ENCODE data around the gene DLK2. TPM values are rescaled to one million over a fixed set of nuclear protein-coding genes. Genes with fewer than 3 reads are reported as not detected.

The DLK2 gene
- total RNA-seq, 1 donor from 2014 or later: 8.2 TPM

GRCh38 chr6:43454290-43454695 is 1.1 kb downstream of the DLK2 start:
- no peaks in the 10 kb centered on the region for H3K27me3 ChIP-seq (ENCODE audit: control insufficient read depth, insufficient read depth, low read length)
- no peak for FAIRE-seq
- peak; percentile 97 for TF ChIP-seq CTCF (IDR thresholded peaks at IDR 0.05; ENCODE audit: insufficient read depth, low read length, severe bottlenecking)
- H3K4me3 ChIP-seq (ENCODE audit: low read depth, low read length): peak overlapping the region; percentile 52
- peaks cover 8% of the 10 kb centered on the region for H3K36me3 ChIP-seq (ENCODE audit: control insufficient read depth, insufficient read depth, low read length)
- DNase-seq (ENCODE audit: low read depth): peak; percentile 57

- peaks cover 9% of the 10 kb centered on the region for H3K36me3 ChIP-seq (ENCODE audit: control insufficient read depth, insufficient read depth, low read length)
- DNase-seq (ENCODE audit: low read depth) (no peak), FAIRE-seq (no peak)
- no peak overlapping the region for H3K4me3 ChIP-seq (ENCODE audit: low read depth, low read length)
- TF ChIP-seq CTCF (IDR thresholded peaks at IDR 0.05; ENCODE audit: insufficient read depth, low read length, severe bottlenecking): no peak
- H3K27me3 ChIP-seq (ENCODE audit: control insufficient read depth, insufficient read depth, low read length): no peaks in the 10 kb centered on the region
Observed at GRCh38 chr6:43453831-43454230, 1.5 kb downstream of the DLK2 start.

GRCh38 chr6:43452896-43453295 is 2.5 kb downstream of the DLK2 start:
- no peaks in the 10 kb centered on the region for H3K27me3 ChIP-seq (ENCODE audit: control insufficient read depth, insufficient read depth, low read length)
- FAIRE-seq (no peak), DNase-seq (ENCODE audit: low read depth) (no peak)
- TF ChIP-seq CTCF (IDR thresholded peaks at IDR 0.05; ENCODE audit: insufficient read depth, low read length, severe bottlenecking): no peak
- H3K4me3 ChIP-seq (ENCODE audit: low read depth, low read length): no peak overlapping the region
- peaks cover 10% of the 10 kb centered on the region for H3K36me3 ChIP-seq (ENCODE audit: control insufficient read depth, insufficient read depth, low read length)

GRCh38 chr6:43451939-43452338 is 3.4 kb downstream of the DLK2 start:
- Histone ChIP-seq H3K36me3 (ENCODE audit: control insufficient read depth, insufficient read depth, low read length) (peaks cover 17% of the 10 kb centered on the region), H3K27me3 (ENCODE audit: control insufficient read depth, insufficient read depth, low read length) (no peaks in the 10 kb centered on the region), H3K4me3 (ENCODE audit: low read depth, low read length) (no peak overlapping the region)
- FAIRE-seq: no peak
- no peak for TF ChIP-seq CTCF (IDR thresholded peaks at IDR 0.05; ENCODE audit: insufficient read depth, low read length, severe bottlenecking)
- no peak for DNase-seq (ENCODE audit: low read depth)

- Histone ChIP-seq H3K36me3 (ENCODE audit: control insufficient read depth, insufficient read depth, low read length) (peaks cover 17% of the 10 kb centered on the region), H3K4me3 (ENCODE audit: low read depth, low read length) (no peak overlapping the region), H3K27me3 (ENCODE audit: control insufficient read depth, insufficient read depth, low read length) (no peaks in the 10 kb centered on the region)
- FAIRE-seq: no peak
- no peak for TF ChIP-seq CTCF (IDR thresholded peaks at IDR 0.05; ENCODE audit: insufficient read depth, low read length, severe bottlenecking)
- DNase-seq (ENCODE audit: low read depth): peak; percentile 50
Observed at GRCh38 chr6:43451348-43451747, 4.0 kb downstream of the DLK2 start.

- Histone ChIP-seq H3K36me3 (ENCODE audit: control insufficient read depth, insufficient read depth, low read length) (peaks cover 22% of the 10 kb centered on the region), H3K4me3 (ENCODE audit: low read depth, low read length) (no peak overlapping the region), H3K27me3 (ENCODE audit: control insufficient read depth, insufficient read depth, low read length) (no peaks in the 10 kb centered on the region)
- DNase-seq (ENCODE audit: low read depth): no peak
- TF ChIP-seq CTCF (IDR thresholded peaks at IDR 0.05; ENCODE audit: insufficient read depth, low read length, severe bottlenecking): no peak
- FAIRE-seq: no peak
Observed at GRCh38 chr6:43450699-43451131, 4.6 kb downstream of the DLK2 start.
